ENCODE data around the gene PRSS27.

DNA sequence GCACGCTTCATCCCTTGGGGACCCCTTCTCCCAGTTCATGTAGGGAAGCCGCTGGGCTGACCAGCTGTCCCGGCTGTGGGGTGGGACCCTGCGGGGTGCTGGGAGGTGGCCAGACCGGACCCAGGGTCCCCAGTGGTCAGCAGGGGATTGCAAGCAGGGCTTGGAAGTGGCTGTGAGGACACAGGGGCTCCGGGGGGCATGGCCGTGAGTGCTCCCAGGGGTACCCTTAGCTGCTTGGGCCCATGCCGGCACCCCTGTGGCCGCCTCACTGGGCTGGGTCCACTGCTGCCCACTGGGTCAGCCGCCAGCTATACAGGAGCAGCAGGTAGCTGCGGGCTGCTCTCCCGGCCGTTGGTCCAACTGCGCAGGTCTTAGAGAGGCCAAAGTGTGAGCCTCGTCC, 18.8 kb downstream of the PRSS27 start:
- TF ChIP-seq FOSL1 (IDR thresholded peaks at IDR 0.05; ENCODE audit: insufficient read depth, low read depth, low read length) (no peak), POLR2AphosphoS5 (IDR thresholded peaks at IDR 0.05; ENCODE audit: low read depth, low read length) (no peak), SIN3A (conservative IDR thresholded peaks at IDR 0.05 in 1 of 2, IDR thresholded peaks at IDR 0.05 in 1 of 2; ENCODE audit: low read depth in 1 of 2, low read length in 2 of 2) (no peak), EP300 (IDR thresholded peaks at IDR 0.05; ENCODE audit: borderline replicate concordance in 1 of 2, low read depth in 2 of 2, low read length in 2 of 2) (no peak)
- TF ChIP-seq, protein P1, sequence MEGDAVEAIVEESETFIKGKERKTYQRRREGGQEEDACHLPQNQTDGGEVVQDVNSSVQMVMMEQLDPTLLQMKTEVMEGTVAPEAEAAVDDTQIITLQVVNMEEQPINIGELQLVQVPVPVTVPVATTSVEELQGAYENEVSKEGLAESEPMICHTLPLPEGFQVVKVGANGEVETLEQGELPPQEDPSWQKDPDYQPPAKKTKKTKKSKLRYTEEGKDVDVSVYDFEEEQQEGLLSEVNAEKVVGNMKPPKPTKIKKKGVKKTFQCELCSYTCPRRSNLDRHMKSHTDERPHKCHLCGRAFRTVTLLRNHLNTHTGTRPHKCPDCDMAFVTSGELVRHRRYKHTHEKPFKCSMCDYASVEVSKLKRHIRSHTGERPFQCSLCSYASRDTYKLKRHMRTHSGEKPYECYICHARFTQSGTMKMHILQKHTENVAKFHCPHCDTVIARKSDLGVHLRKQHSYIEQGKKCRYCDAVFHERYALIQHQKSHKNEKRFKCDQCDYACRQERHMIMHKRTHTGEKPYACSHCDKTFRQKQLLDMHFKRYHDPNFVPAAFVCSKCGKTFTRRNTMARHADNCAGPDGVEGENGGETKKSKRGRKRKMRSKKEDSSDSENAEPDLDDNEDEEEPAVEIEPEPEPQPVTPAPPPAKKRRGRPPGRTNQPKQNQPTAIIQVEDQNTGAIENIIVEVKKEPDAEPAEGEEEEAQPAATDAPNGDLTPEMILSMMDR (IDR thresholded peaks at IDR 0.05; ENCODE audit: control extremely low read depth in 1 of 3, insufficient read depth in 1 of 3, low read depth in 1 of 3, low read length in 3 of 3), result no peak
